Mucosa of rectum (tissue), 2 donors: ENCODE data around the gene PRPS1L1.

Experiments used
- H3K27ac ChIP-seq, 2 donors: one replicate each; pipeline ENCODE4 v1.7.0; 2013; ENCODE audit warnings: inconsistent platforms in 2 of 2, low read depth in 2 of 2, low read length in 2 of 2
- H3K27me3 ChIP-seq, 2 donors: one replicate each; pipeline ENCODE4 v1.7.0; 2013; ENCODE audit warnings: low read length in 2 of 2; ENCODE audit not compliant: control insufficient read depth in 2 of 2, insufficient read depth in 2 of 2
- H3K36me3 ChIP-seq, 2 donors: one replicate each; pipeline ENCODE4 v1.7.0; 2013; ENCODE audit warnings: low read length in 2 of 2; ENCODE audit not compliant: control insufficient read depth in 2 of 2, insufficient read depth in 2 of 2
- H3K4me1 ChIP-seq, 2 donors: one replicate each; pipeline ENCODE4 v1.7.0; 2013; ENCODE audit warnings: low read length in 2 of 2, mild to moderate bottlenecking in 1 of 2; ENCODE audit not compliant: control insufficient read depth in 2 of 2, insufficient read depth in 2 of 2
- H3K4me3 ChIP-seq, 2 donors: one replicate each; pipeline ENCODE4 v1.7.0; 2013; ENCODE audit warnings: low read length in 2 of 2
- H3K9ac ChIP-seq, 2 donors: one replicate each; pipeline ENCODE4 v1.7.0; 2013; ENCODE audit warnings: low read length in 2 of 2, low read depth in 1 of 2, mild to moderate bottlenecking in 1 of 2
- H3K9me3 ChIP-seq, 2 donors: one replicate each; pipeline ENCODE4 v1.7.0; 2013; ENCODE audit warnings: low read length in 2 of 2; ENCODE audit not compliant: control insufficient read depth in 2 of 2
- donor health status: healthy.
- donor health status: Normal muscosa, but diverticular disease.

PRPS1L1 gene

GRCh38 chr7:18027628-18028027, at the start of gene PRPS1L1:
Gene PRPS1L1 (minus strand): TSS chr7:18027846.
- no peaks in the 10 kb centered on the region for H3K36me3 ChIP-seq
- H3K9ac ChIP-seq = no peak within 1 kb of the TSS
- no peaks in the 10 kb centered on the region for H3K9me3 ChIP-seq
- H3K4me1 ChIP-seq = no peaks in the 10 kb centered on the region
- H3K27ac ChIP-seq = no peak within 1 kb of the TSS
- H3K27me3 ChIP-seq = no peaks in the 10 kb centered on the region
- H3K4me3 ChIP-seq = no peak within 1 kb of the TSS

GRCh38 chr7:18076461-18076860, 48.8 kb upstream of the PRPS1L1 start:
- Histone ChIP-seq H3K4me1 (no peaks in the 10 kb centered on the region), H3K36me3 (no peaks in the 10 kb centered on the region), H3K9ac (no peak overlapping the region), H3K4me3 (no peak overlapping the region), H3K9me3 (no peaks in the 10 kb centered on the region), H3K27me3 (no peaks in the 10 kb centered on the region), H3K27ac (no peak overlapping the region)

- Histone ChIP-seq H3K9ac (no peak overlapping the region), H3K27ac (no peak overlapping the region), H3K27me3 (no peaks in the 10 kb centered on the region)
These were observed 41.1 kb upstream of the PRPS1L1 start for GRCh38 chr7:18068745-18069144.

DNA sequence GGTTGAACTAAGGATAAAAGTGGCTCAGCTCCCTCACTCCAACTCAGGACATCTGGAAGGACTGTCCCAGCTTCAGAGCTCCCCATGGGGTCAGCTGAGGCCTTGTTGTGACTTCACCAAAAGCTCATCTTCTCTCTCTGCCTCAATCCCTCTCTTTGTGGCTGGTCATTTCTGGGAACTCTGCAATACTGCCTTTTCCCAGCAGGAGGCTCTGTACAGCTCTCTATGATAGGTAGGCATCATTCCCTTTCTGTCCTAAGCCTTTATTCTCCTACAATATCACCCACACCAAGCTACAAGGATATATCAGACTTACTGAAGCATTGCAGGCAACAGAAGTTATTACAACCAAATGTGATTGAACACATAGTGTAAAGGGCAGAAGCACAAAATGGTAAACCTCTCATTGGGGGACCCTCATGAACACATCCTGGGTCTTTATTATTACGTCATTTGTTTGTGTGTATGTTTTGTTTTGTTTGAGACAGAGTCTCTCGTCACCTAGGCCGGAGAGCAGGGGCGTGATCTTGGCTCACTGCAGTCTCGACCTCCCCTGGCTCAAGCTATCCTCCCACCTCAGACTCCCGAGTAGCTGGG, 36.7 kb upstream of the PRPS1L1 start:
- H3K4me1 ChIP-seq = no peaks in the 10 kb centered on the region
- H3K9ac ChIP-seq = no peak overlapping the region
- no peaks in the 10 kb centered on the region for H3K27me3 ChIP-seq
- H3K36me3 ChIP-seq = no peaks in the 10 kb centered on the region
- no peak overlapping the region for H3K27ac ChIP-seq
- no peak overlapping the region for H3K4me3 ChIP-seq
- no peaks in the 10 kb centered on the region for H3K9me3 ChIP-seq

More at GRCh38 chr7:18068745-18069144, 41.1 kb upstream of the PRPS1L1 start:
- H3K4me3 ChIP-seq = no peak overlapping the region
- no peaks in the 10 kb centered on the region for H3K4me1 ChIP-seq
- H3K36me3 ChIP-seq = no peaks in the 10 kb centered on the region
- H3K9me3 ChIP-seq = no peaks in the 10 kb centered on the region

DNA sequence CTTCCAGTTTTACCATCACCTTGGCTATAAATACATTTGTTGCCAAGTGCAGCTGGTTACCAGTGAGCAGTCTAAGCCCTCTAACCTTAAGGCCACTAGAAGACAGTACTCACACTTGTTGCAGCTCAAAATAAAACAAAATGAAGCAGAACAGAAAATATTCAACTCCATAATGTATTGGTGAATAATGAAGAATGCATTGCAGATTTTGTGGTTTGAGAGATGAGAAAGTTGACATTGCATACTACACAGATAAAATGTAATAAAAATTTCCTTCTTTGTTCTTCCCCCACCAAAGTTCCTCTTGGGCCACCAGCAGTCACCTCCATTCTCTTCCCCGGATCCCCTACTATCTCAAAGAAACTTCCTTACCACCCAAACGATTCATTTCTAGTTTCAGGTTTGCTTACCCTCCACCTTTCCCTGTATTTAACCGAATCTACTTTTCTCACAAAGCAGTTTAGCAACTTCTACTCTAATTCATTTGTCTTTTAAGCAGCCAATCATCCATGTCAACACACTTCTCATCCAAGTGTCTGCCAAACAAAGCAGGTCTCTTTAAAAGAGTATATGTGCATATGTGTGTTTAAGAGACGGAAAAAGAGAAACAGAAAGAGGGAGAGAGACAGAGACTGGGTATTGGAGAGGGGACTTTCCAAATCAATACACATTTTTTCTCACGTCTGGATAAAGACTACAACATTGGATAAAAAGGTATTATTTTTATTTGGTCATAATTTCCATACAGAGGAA, 35.7 kb upstream of the PRPS1L1 start:
- Histone ChIP-seq H3K9me3 (no peaks in the 10 kb centered on the region), H3K4me3 (no peak overlapping the region), H3K27me3 (no peaks in the 10 kb centered on the region), H3K4me1 (no peaks in the 10 kb centered on the region), H3K9ac (no peak overlapping the region), H3K36me3 (no peaks in the 10 kb centered on the region), H3K27ac (no peak overlapping the region)

- H3K27ac ChIP-seq = no peak overlapping the region
- no peaks in the 10 kb centered on the region for H3K36me3 ChIP-seq
- H3K4me3 ChIP-seq = no peak overlapping the region
- H3K27me3 ChIP-seq = no peaks in the 10 kb centered on the region
- H3K4me1 ChIP-seq = no peaks in the 10 kb centered on the region
- H3K9me3 ChIP-seq = no peaks in the 10 kb centered on the region
- H3K9ac ChIP-seq = no peak overlapping the region
These were observed 31.5 kb upstream of the PRPS1L1 start for GRCh38 chr7:18059171-18059570.

DNA sequence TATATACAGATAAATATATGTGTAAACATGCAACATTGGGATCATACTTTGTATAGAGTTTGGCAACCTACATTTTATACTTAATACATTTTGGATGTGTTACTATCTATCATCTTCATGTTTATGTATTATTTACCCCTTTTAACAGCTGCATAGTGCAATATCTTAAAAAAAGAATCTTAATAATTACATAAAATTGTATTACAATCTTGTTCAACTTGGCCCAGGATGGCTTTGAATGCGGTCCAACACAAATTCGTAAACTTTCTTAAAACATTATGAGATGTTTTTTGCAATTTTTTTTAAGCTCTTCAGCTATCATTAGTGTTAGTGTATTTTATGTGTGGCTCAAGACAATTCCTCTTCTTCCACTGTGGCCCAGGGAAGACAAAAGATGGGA, 26.3 kb upstream of the PRPS1L1 start:
- Histone ChIP-seq H3K36me3 (no peaks in the 10 kb centered on the region), H3K4me3 (no peak overlapping the region), H3K9me3 (no peaks in the 10 kb centered on the region), H3K9ac (no peak overlapping the region), H3K27ac (no peak overlapping the region), H3K4me1 (no peaks in the 10 kb centered on the region), H3K27me3 (no peaks in the 10 kb centered on the region)

- H3K9ac ChIP-seq = no peak overlapping the region
- no peak overlapping the region for H3K27ac ChIP-seq
- no peaks in the 10 kb centered on the region for H3K9me3 ChIP-seq
- H3K4me1 ChIP-seq = no peaks in the 10 kb centered on the region
- H3K27me3 ChIP-seq = no peaks in the 10 kb centered on the region
- no peak overlapping the region for H3K4me3 ChIP-seq
- no peaks in the 10 kb centered on the region for H3K36me3 ChIP-seq
These were observed 25.7 kb upstream of the PRPS1L1 start for GRCh38 chr7:18053177-18053928.

GRCh38 chr7:18049262-18049661, 21.6 kb upstream of the PRPS1L1 start:
- Histone ChIP-seq H3K4me1 (no peaks in the 10 kb centered on the region), H3K9ac (no peak overlapping the region), H3K27ac (no peak overlapping the region), H3K27me3 (no peaks in the 10 kb centered on the region), H3K9me3 (no peaks in the 10 kb centered on the region), H3K36me3 (no peaks in the 10 kb centered on the region), H3K4me3 (no peak overlapping the region)

GRCh38 chr7:18046601-18047000, 19.0 kb upstream of the PRPS1L1 start:
- no peaks in the 10 kb centered on the region for H3K27me3 ChIP-seq
- H3K4me3 ChIP-seq = no peak overlapping the region
- H3K36me3 ChIP-seq = no peaks in the 10 kb centered on the region
- no peaks in the 10 kb centered on the region for H3K9me3 ChIP-seq
- H3K27ac ChIP-seq = no peak overlapping the region
- H3K4me1 ChIP-seq = no peaks in the 10 kb centered on the region
- no peak overlapping the region for H3K9ac ChIP-seq
